H9 (cell line): Measurements from ENCODE around the gene TRHDE. TPM values are rescaled to one million over a fixed set of nuclear protein-coding genes. Genes with fewer than 3 reads are reported as not detected.

Source experiments
- DNase-seq: peaks from one replicate; pipeline ENCODE4 v3.0.0-alpha.2; 2017
- H2AFZ ChIP-seq: one replicate; pipeline ENCODE4 v1.6.1; 2013; ENCODE audit warnings: mild to moderate bottlenecking, low read length, control low read depth, moderate library complexity
- H2AK5ac ChIP-seq: 2 replicates; pipeline ENCODE4 v1.6.1; 2013; ENCODE audit warnings: low read length, control low read depth, mixed read lengths; ENCODE audit not compliant: insufficient read length
- H2BK120ac ChIP-seq: one replicate; pipeline ENCODE4 v1.6.1; 2013; ENCODE audit warnings: low read depth, mild to moderate bottlenecking, low read length, control low read depth, inconsistent platforms; ENCODE audit not compliant: poor library complexity, severe bottlenecking
- H2BK12ac ChIP-seq: 2 replicates; pipeline ENCODE4 v1.6.1; 2013; ENCODE audit warnings: low read length, control low read depth, mixed read lengths, low read depth; ENCODE audit not compliant: insufficient read length
- H2BK15ac ChIP-seq: 2 replicates; pipeline ENCODE4 v1.6.1; 2013; ENCODE audit warnings: low read depth, low read length, control low read depth
- H2BK20ac ChIP-seq: one replicate; pipeline ENCODE4 v1.6.1; 2013; ENCODE audit warnings: low read depth, mild to moderate bottlenecking, low read length, control low read depth, inconsistent platforms; ENCODE audit not compliant: poor library complexity, severe bottlenecking
- H2BK5ac ChIP-seq: 2 replicates; pipeline ENCODE4 v1.6.1; 2013; ENCODE audit warnings: low read length, control low read depth, mixed read lengths; ENCODE audit not compliant: insufficient read length
- H3K14ac ChIP-seq: 2 replicates; pipeline ENCODE4 v1.6.1; 2013; ENCODE audit warnings: low read length, control low read depth; ENCODE audit not compliant: insufficient read depth
- H3K18ac ChIP-seq: 2 replicates; pipeline ENCODE4 v1.6.1; 2013; ENCODE audit warnings: low read depth, mild to moderate bottlenecking, mixed read lengths, low read length, control low read depth; ENCODE audit not compliant: insufficient read length
- H3K23ac ChIP-seq: 2 replicates; pipeline ENCODE4 v1.6.1; 2013; ENCODE audit warnings: low read length, control low read depth, mixed read lengths, low read depth; ENCODE audit not compliant: insufficient read length
- H3K23me2 ChIP-seq: 2 replicates; pipeline ENCODE4 v1.6.1; 2013; ENCODE audit warnings: low read depth, mild to moderate bottlenecking, mixed read lengths, low read length, control low read depth; ENCODE audit not compliant: insufficient read length, poor library complexity, severe bottlenecking
- H3K27ac ChIP-seq: 2 replicates; pipeline ENCODE4 v1.5.1; 2013; ENCODE audit warnings: low read length, control low read depth, mixed read lengths, low read depth; ENCODE audit not compliant: insufficient read length
- H3K27me3 ChIP-seq: 2 replicates; pipeline ENCODE4 v1.6.1; 2013; ENCODE audit warnings: low read length, control low read depth, inconsistent platforms; ENCODE audit not compliant: insufficient read depth
- H3K4ac ChIP-seq: 2 replicates; pipeline ENCODE4 v1.6.1; 2013; ENCODE audit warnings: low read depth, mild to moderate bottlenecking, control low read depth, inconsistent platforms, low read length, moderate library complexity
- H3K4me1 ChIP-seq: 2 replicates; pipeline ENCODE4 v1.6.1; 2013; ENCODE audit warnings: low read length, control low read depth, inconsistent platforms; ENCODE audit not compliant: insufficient read depth
- H3K4me2 ChIP-seq: 2 replicates; pipeline ENCODE4 v1.6.1; 2013; ENCODE audit warnings: low read length, control low read depth, mixed read lengths; ENCODE audit not compliant: insufficient read length, insufficient read depth
- H3K56ac ChIP-seq: 2 replicates; pipeline ENCODE4 v1.6.1; 2013; ENCODE audit warnings: low read depth, mild to moderate bottlenecking, mixed read lengths, low read length, control low read depth; ENCODE audit not compliant: insufficient read length
- H3K79me1 ChIP-seq: 2 replicates; pipeline ENCODE4 v1.6.1; 2013; ENCODE audit warnings: low read depth, mild to moderate bottlenecking, moderate library complexity, low read length, control low read depth, inconsistent platforms; ENCODE audit not compliant: insufficient read depth, poor library complexity, severe bottlenecking
- H3K79me2 ChIP-seq: 2 replicates; pipeline ENCODE4 v1.6.1; 2013; ENCODE audit warnings: low read length, control low read depth, inconsistent platforms; ENCODE audit not compliant: insufficient read depth
- H3K9ac ChIP-seq: 2 replicates; pipeline ENCODE4 v1.6.1; 2013; ENCODE audit warnings: low read length, control low read depth, mixed read lengths; ENCODE audit not compliant: insufficient read length; ENCODE audit errors: extremely low read depth
- H3K9me3 ChIP-seq: one replicate; pipeline ENCODE4 v1.6.1; 2013; ENCODE audit warnings: low read depth, low read length, inconsistent platforms; ENCODE audit not compliant: control insufficient read depth
- H3T11ph ChIP-seq: one replicate; pipeline ENCODE4 v1.6.1; 2013; ENCODE audit warnings: mild to moderate bottlenecking, low read length, control low read depth, inconsistent platforms
- H4K20me1 ChIP-seq: one replicate; pipeline ENCODE4 v1.6.1; 2013; ENCODE audit not compliant: control insufficient read depth, insufficient read length, insufficient read depth
- H4K5ac ChIP-seq: 2 replicates; pipeline ENCODE4 v1.6.1; 2013; ENCODE audit warnings: low read depth, mild to moderate bottlenecking, mixed read lengths, low read length, control low read depth; ENCODE audit not compliant: insufficient read length
- H4K8ac ChIP-seq: replicated peaks from 2 replicates; pipeline ENCODE4 v1.6.1; 2013; ENCODE audit warnings: low read length, control low read depth, mixed read lengths, low read depth; ENCODE audit not compliant: insufficient read length
- H4K91ac ChIP-seq: 2 replicates; pipeline ENCODE4 v1.6.1; 2013; ENCODE audit warnings: low read depth, mild to moderate bottlenecking, moderate library complexity, mixed read lengths, low read length, control low read depth; ENCODE audit not compliant: insufficient read length
- H3K27ac Mint-ChIP-seq, 3 experiments: 2 replicates in 2 of 3; 3 replicates in 1 of 3; pipeline ENCODE4 v1.8.0; 2020 to 2021; ENCODE audit warnings: mixed read lengths in 3 of 3, mild to moderate bottlenecking in 1 of 3, moderate library complexity in 1 of 3
- H3K27me3 Mint-ChIP-seq: 2 replicates; pipeline ENCODE4 v1.8.0; 2021; ENCODE audit warnings: low read depth, mild to moderate bottlenecking, moderate library complexity, mixed read lengths
- H3K36me3 Mint-ChIP-seq, 3 experiments: 2 replicates in 2 of 3; 3 replicates in 1 of 3; pipeline ENCODE4 v1.8.0; 2020 to 2021; ENCODE audit warnings: low read depth in 3 of 3, mixed read lengths in 3 of 3; ENCODE audit not compliant: insufficient read depth in 1 of 3
- H3K4me1 Mint-ChIP-seq, 2 experiments: 2 replicates each; pipeline ENCODE4 v1.8.0; 2020; ENCODE audit warnings: mixed read lengths in 2 of 2
- H3K4me3 Mint-ChIP-seq, 2 experiments: 2 replicates in 1 of 2; 3 replicates in 1 of 2; pipeline ENCODE4 v1.8.0; 2020 to 2021; ENCODE audit warnings: mild to moderate bottlenecking in 2 of 2, mixed read lengths in 2 of 2, moderate library complexity in 1 of 2
- H3K9me3 Mint-ChIP-seq, 2 experiments: 2 replicates in 1 of 2; 3 replicates in 1 of 2; pipeline ENCODE4 v1.8.0; 2020; ENCODE audit warnings: mild to moderate bottlenecking in 2 of 2, mixed read lengths in 2 of 2, moderate library complexity in 1 of 2
- WGBS: extraction: QIAGEN DNeasy Blood & Tissue Kit; methylation state at CpG from one replicate; pipeline ENCODE4 v1.1.7; 2013; ENCODE audit warnings: missing lambda C conversion rate, low lambda C conversion rate, mixed read lengths; ENCODE audit not compliant: insufficient read length; ENCODE audit errors: extremely low coverage; 5-methylcytosine and 5-hydroxymethylcytosine counted together
- total RNA-seq: library from RNA; stranded (reverse); gene quantifications from 2 replicates; pipeline ENCODE4 v1.2.1, GENCODE V29; 2021
- TF ChIP-seq, protein P1 (sequence below): fragments of 200-600 bp; sonication (generic); conservative IDR thresholded peaks from 3 replicates; pipeline ENCODE4 v1.8.0; 2021; ENCODE audit warnings: antibody characterized with exemption, mild to moderate bottlenecking

Gene TRHDE
- total RNA-seq, 1 experiment from 2014 or later, result 1.0 TPM

DNA sequence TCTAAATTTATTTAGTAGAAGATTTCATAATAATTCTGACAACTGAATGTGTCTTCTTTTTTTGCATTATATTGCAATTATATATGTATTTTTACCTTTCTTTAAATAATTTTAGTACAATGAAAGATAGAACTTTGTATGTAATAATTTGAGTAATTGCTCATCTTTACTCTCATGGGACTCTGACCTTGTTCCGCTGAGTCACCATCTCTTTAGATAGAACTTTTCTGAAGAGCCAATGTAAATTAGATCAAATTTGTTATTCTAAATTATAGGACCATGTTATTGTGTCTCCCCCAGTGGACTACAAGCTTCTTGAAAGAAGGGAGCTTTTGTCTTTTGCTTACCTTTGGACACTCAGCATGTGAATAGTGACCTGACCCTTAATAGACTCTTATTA lies 96.1 kb downstream of the TRHDE start:
- Histone ChIP-seq H4K5ac (no peak overlapping the region), H3K27me3 (no peaks in the 10 kb centered on the region), H4K8ac (no peak overlapping the region), H3K23me2 (no peaks in the 10 kb centered on the region), H3K9ac (no peak overlapping the region), H2AFZ (no peak overlapping the region), H3K4ac (no peak overlapping the region), H3K27ac (no peak overlapping the region), H3K14ac (no peak overlapping the region), H2AK5ac (no peak overlapping the region), H3K23ac (no peak overlapping the region), H2BK20ac (no peak overlapping the region), H3K79me1 (no peaks in the 10 kb centered on the region), H3K56ac (no peak overlapping the region), H3K4me1 (no peaks in the 10 kb centered on the region), H4K20me1 (no peaks in the 10 kb centered on the region), H3K79me2 (no peaks in the 10 kb centered on the region), H3K9me3 (no peaks in the 10 kb centered on the region), H4K91ac (no peak overlapping the region), H2BK12ac (no peak overlapping the region), H3K4me2 (no peak overlapping the region), H3K18ac (no peak overlapping the region), H3T11ph (no peak overlapping the region), H2BK15ac (no peak overlapping the region), H2BK120ac (no peak overlapping the region), H2BK5ac (no peak overlapping the region)
- no peaks in the 10 kb centered on the region for H3K9me3 Mint-ChIP-seq
- DNase-seq, result no peak
- WGBS, result no CpG with 5 or more reads among the region's 1 CpG
- H3K27ac Mint-ChIP-seq, result no peak overlapping the region
- no peaks in the 10 kb centered on the region; a peak in 1 of 4 replicates for H3K4me1 Mint-ChIP-seq
- H3K27me3 Mint-ChIP-seq, result no peaks in the 10 kb centered on the region
- no peaks in the 10 kb centered on the region for H3K36me3 Mint-ChIP-seq
- TF ChIP-seq, protein P1, sequence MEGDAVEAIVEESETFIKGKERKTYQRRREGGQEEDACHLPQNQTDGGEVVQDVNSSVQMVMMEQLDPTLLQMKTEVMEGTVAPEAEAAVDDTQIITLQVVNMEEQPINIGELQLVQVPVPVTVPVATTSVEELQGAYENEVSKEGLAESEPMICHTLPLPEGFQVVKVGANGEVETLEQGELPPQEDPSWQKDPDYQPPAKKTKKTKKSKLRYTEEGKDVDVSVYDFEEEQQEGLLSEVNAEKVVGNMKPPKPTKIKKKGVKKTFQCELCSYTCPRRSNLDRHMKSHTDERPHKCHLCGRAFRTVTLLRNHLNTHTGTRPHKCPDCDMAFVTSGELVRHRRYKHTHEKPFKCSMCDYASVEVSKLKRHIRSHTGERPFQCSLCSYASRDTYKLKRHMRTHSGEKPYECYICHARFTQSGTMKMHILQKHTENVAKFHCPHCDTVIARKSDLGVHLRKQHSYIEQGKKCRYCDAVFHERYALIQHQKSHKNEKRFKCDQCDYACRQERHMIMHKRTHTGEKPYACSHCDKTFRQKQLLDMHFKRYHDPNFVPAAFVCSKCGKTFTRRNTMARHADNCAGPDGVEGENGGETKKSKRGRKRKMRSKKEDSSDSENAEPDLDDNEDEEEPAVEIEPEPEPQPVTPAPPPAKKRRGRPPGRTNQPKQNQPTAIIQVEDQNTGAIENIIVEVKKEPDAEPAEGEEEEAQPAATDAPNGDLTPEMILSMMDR, result no peak
- H3K4me3 Mint-ChIP-seq, result no peak overlapping the region
